PFSK-1 (cell line): ENCODE data around the gene SULF2.

Source experiments
- POLR2AphosphoS5 ChIP-seq: IDR thresholded peaks from 2 replicates; pipeline ENCODE4 v1.6.1; 2012; ENCODE audit warnings: low read depth, mild to moderate bottlenecking, control low read depth, low read length, moderate library complexity
- REST ChIP-seq, 2 experiments: IDR thresholded peaks; 2 replicates each; pipeline versions ENCODE4 v1.6.1 to v1.8.0; 2011 to 2012; ENCODE audit warnings: low read depth in 2 of 2, low read length in 2 of 2, control low read depth in 1 of 2, inconsistent platforms in 1 of 2, mild to moderate bottlenecking in 1 of 2, moderate library complexity in 1 of 2; ENCODE audit not compliant: insufficient read depth in 1 of 2
- SIN3A ChIP-seq: IDR thresholded peaks from 2 replicates; pipeline ENCODE4 v1.6.1; 2012; ENCODE audit warnings: mild to moderate bottlenecking, low read length, moderate library complexity, borderline replicate concordance; ENCODE audit not compliant: insufficient read depth
- TAF1 ChIP-seq: IDR thresholded peaks from 2 replicates; pipeline ENCODE4 v1.6.1; 2012; ENCODE audit warnings: low read length, control low read depth, borderline replicate concordance; ENCODE audit not compliant: insufficient read depth

- TF ChIP-seq REST (IDR thresholded peaks at IDR 0.05; ENCODE audit: insufficient read depth in 1 of 2, low read depth in 2 of 2, low read length in 2 of 2) (no peak), POLR2AphosphoS5 (no peak), SIN3A (no peak), TAF1 (no peak)
These were observed 87.1 kb downstream of the SULF2 start for GRCh38 chr20:47698142-47698541.
